GM12878 (cell line): Measurements from ENCODE around the gene PHAF1. TPM values are rescaled to one million over a fixed set of nuclear protein-coding genes. Genes with fewer than 3 reads are reported as not detected.

Source experiments
- ATAC-seq: fragments of 200-7000 bp; cut with Tn5 transposase; 3 replicates; pipeline ENCODE4 v1.9.1; 2020; ENCODE audit warnings: mild to moderate bottlenecking, moderate library complexity
- BruUV-seq: library from RNA; stranded (reverse); fragments of 400-500 nt; replicated peaks from 2 replicates; lab custom pipeline; 2021; lab: Mats Ljungman, UMichigan
- CTCF ChIA-PET: fragments of 300-600 bp; sonication (Branson Sonifier 250); formaldehyde crosslinking; extraction: SDS; loops from one replicate; lab custom pipeline; 2021; ENCODE audit warnings: inconsistent platforms; lab: Yijun Ruan, JAX
- POLR2A ChIA-PET: fragments of 350-600 bp; formaldehyde crosslinking; extraction: SDS; loops from one replicate; lab custom pipeline; 2021; ENCODE audit warnings: inconsistent platforms; lab: Charles Lee
- RAD21 ChIA-PET: fragments of 300-600 bp; sonication (Branson Sonifier 250); formaldehyde crosslinking; loops from one replicate; lab custom pipeline; 2023; ENCODE audit warnings: antibody characterized with exemption; ENCODE audit not compliant: unreplicated experiment; lab: Charles Lee
- SMC1A ChIA-PET: fragments of 300-600 bp; sonication (Branson Sonifier 250); formaldehyde crosslinking; loops from one replicate; lab custom pipeline; 2023; ENCODE audit not compliant: unreplicated experiment, uncharacterized antibody; lab: Charles Lee
- DNase-seq: peaks from one replicate; pipeline ENCODE4 v3.0.0-alpha.2; 2011; ENCODE audit warnings: low read depth, low spot score
- FAIRE-seq: peaks from 3 replicates; lab custom pipeline; 2011; peaks lifted over from hg19 to GRCh38; lab: Jason Lieb, UNC
- H2AFZ ChIP-seq: 2 replicates; pipeline ENCODE4 v1.6.0; 2011; ENCODE audit warnings: low read depth, low read length, control low read depth; ENCODE audit not compliant: control insufficient read depth
- H3K27ac ChIP-seq: 2 replicates; pipeline ENCODE4 v1.5.1; 2011; ENCODE audit warnings: control low read depth; ENCODE audit not compliant: control insufficient read depth, insufficient read depth
- H3K27me3 ChIP-seq, 2 experiments: replicated peaks in 1 of 2; 2 replicates each; pipeline versions ENCODE4 v1.6.0 to v1.6.1; 2011; ENCODE audit warnings: low read length in 1 of 2; ENCODE audit not compliant: control insufficient read depth in 2 of 2, insufficient read depth in 2 of 2
- H3K36me3 ChIP-seq, 2 experiments: 2 replicates each; pipeline ENCODE4 v1.5.1; 2011; ENCODE audit warnings: low read length in 1 of 2; ENCODE audit not compliant: control insufficient read depth in 2 of 2, insufficient read depth in 2 of 2
- H3K4me1 ChIP-seq: 2 replicates; pipeline ENCODE4 v1.6.1; 2011; ENCODE audit warnings: mild to moderate bottlenecking, low read length, moderate library complexity, mixed read lengths; ENCODE audit not compliant: control insufficient read depth, insufficient read depth
- H3K4me2 ChIP-seq: 2 replicates; pipeline ENCODE4 v1.6.0; 2011; ENCODE audit warnings: control low read depth; ENCODE audit not compliant: control insufficient read depth, insufficient read depth
- H3K4me3 ChIP-seq: fragments of 200-600 bp; sonication (generic); 2 replicates; pipeline ENCODE4 v1.5.1; 2016
- H3K79me2 ChIP-seq: 2 replicates; pipeline ENCODE4 v1.6.0; 2011; ENCODE audit warnings: low read length; ENCODE audit not compliant: control insufficient read depth, insufficient read depth
- H3K9ac ChIP-seq: 2 replicates; pipeline ENCODE4 v1.8.0; 2011; ENCODE audit warnings: low read length, control low read depth, mixed read lengths; ENCODE audit not compliant: control insufficient read depth, insufficient read depth
- H3K9me3 ChIP-seq: replicated peaks from 3 replicates; pipeline ENCODE4 v1.5.1; 2011; ENCODE audit warnings: mild to moderate bottlenecking, low read length; ENCODE audit not compliant: control insufficient read depth, insufficient read depth
- H4K20me1 ChIP-seq: 2 replicates; pipeline ENCODE4 v1.6.0; 2011; ENCODE audit not compliant: control insufficient read depth, insufficient read depth
- BMI1 ChIP-seq: fragments of 450-650 bp; IDR thresholded peaks from 2 replicates; pipeline ENCODE4 v1.6.1; 2016; ENCODE audit warnings: mild to moderate bottlenecking, moderate library complexity, borderline replicate concordance
- MTA3 ChIP-seq: IDR thresholded peaks from 2 replicates; pipeline ENCODE4 v1.6.1; 2012; ENCODE audit warnings: low read length, inconsistent platforms, borderline replicate concordance
- TCF12 ChIP-seq: IDR thresholded peaks from 2 replicates; pipeline ENCODE4 v1.6.1; 2011; ENCODE audit warnings: low read depth, mild to moderate bottlenecking, low read length
- TCF3 ChIP-seq: IDR thresholded peaks from 2 replicates; pipeline ENCODE4 v1.6.1; 2012; ENCODE audit warnings: low read depth, mild to moderate bottlenecking, low read length, borderline replicate concordance; ENCODE audit not compliant: insufficient read depth
- WGBS: methylation state at CpG from one replicate; pipeline ENCODE4 v1.1.6; 2016; ENCODE audit warnings: low lambda C conversion rate; ENCODE audit not compliant: insufficient replicate concordance, insufficient coverage; ENCODE audit errors: missing lambda C conversion rate; 5-methylcytosine and 5-hydroxymethylcytosine counted together
- in situ Hi-C: fragments of 300-500 bp; cut with MboI; formaldehyde crosslinking; loops from 9 replicates; pipeline ENCODE4 v1.14.3; 2018; ENCODE audit warnings: mixed read lengths
- intact Hi-C: fragments of 100-400 bp; cut with micrococcal nuclease; formaldehyde crosslinking; loops from one replicate; pipeline ENCODE4 v1.14.2; 2022; ENCODE audit not compliant: unreplicated experiment
- polyA plus RNA-seq, 11 experiments: library from polyadenylated mRNA; depleted of rRNA in 4 of 11; unstranded in 6 of 11; stranded (reverse) in 5 of 11; fragments of >200 nt; fragmentation: Nextera tagmentation in 4 of 11; fragmentation: Illumina TruSeq in 1 of 11; extraction: Ambion mirVana in 4 of 11; extraction: Trizol in 1 of 11; gene quantifications; 1 replicate in 1 of 11; 2 replicates in 10 of 11; pipeline versions ENCODE4 v1.2.1 to v1.2.3, GENCODE V29; 2011 to 2016; ENCODE audit warnings: inconsistent platforms in 2 of 11, missing spikeins in 2 of 11, low read depth in 1 of 11
- total RNA-seq, 4 experiments: library from RNA; depleted of rRNA in 3 of 4; stranded (reverse); fragments of >200 nt in 3 of 4; fragmentation: Illumina TruSeq in 1 of 4; extraction: Trizol in 1 of 4; gene quantifications; 2 replicates each; pipeline versions ENCODE4 v1.2.1 to v1.2.3, GENCODE V29; 2013 to 2021
- TF ChIP-seq, protein P1 (sequence below): fragments of 450-650 bp; IDR thresholded peaks from 2 replicates; pipeline ENCODE4 v1.6.1; 2017; ENCODE audit warnings: mild to moderate bottlenecking, moderate library complexity

PHAF1 gene
- total and polyA plus RNA-seq, 10 of the 15 experiments (the other 5 are each of a cell fraction or from before 2014, with no cell fraction given): 4.5 to 20.9 (median 14.9) TPM

GRCh38 chr16:67173323-67173722 lies 63.6 kb downstream of the PHAF1 start:
- 33% methylated on average over 1 of the region's 1 CpG for WGBS

More at GRCh38 chr16:67173323-67173722, 63.6 kb downstream of the PHAF1 start:
- Histone ChIP-seq H3K27me3 (no peaks in the 10 kb centered on the region), H3K27ac (no peak overlapping the region), H3K4me3 (peak overlapping the region; percentile 55), H3K9ac (peak overlapping the region; percentile 7; the same call in 1 of the 2 replicates), H4K20me1 (no peaks in the 10 kb centered on the region), H3K79me2 (no peaks in the 10 kb centered on the region), H3K36me3 (no peaks in the 10 kb centered on the region), H3K4me1 (peaks cover 42% of the 10 kb centered on the region), H3K9me3 (no peaks in the 10 kb centered on the region), H3K4me2 (peak overlapping the region; percentile 99), H2AFZ (no peak overlapping the region)
- no peak for ATAC-seq
- DNase-seq: no peak
- TF ChIP-seq TCF12: no peak
- no peak for TF ChIP-seq TCF3
- TF ChIP-seq, protein P1, sequence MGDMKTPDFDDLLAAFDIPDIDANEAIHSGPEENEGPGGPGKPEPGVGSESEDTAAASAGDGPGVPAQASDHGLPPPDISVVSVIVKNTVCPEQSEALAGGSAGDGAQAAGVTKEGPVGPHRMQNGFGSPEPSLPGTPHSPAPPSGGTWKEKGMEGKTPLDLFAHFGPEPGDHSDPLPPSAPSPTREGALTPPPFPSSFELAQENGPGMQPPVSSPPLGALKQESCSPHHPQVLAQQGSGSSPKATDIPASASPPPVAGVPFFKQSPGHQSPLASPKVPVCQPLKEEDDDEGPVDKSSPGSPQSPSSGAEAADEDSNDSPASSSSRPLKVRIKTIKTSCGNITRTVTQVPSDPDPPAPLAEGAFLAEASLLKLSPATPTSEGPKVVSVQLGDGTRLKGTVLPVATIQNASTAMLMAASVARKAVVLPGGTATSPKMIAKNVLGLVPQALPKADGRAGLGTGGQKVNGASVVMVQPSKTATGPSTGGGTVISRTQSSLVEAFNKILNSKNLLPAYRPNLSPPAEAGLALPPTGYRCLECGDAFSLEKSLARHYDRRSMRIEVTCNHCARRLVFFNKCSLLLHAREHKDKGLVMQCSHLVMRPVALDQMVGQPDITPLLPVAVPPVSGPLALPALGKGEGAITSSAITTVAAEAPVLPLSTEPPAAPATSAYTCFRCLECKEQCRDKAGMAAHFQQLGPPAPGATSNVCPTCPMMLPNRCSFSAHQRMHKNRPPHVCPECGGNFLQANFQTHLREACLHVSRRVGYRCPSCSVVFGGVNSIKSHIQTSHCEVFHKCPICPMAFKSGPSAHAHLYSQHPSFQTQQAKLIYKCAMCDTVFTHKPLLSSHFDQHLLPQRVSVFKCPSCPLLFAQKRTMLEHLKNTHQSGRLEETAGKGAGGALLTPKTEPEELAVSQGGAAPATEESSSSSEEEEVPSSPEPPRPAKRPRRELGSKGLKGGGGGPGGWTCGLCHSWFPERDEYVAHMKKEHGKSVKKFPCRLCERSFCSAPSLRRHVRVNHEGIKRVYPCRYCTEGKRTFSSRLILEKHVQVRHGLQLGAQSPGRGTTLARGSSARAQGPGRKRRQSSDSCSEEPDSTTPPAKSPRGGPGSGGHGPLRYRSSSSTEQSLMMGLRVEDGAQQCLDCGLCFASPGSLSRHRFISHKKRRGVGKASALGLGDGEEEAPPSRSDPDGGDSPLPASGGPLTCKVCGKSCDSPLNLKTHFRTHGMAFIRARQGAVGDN: no peak
- TF ChIP-seq MTA3: no peak
- no peak for TF ChIP-seq BMI1
- intact Hi-C loops: no loop called here
- FAIRE-seq: no peak
- BruUV-seq: no TSS peak
- ChIA-PET RAD21 (interaction anchor here (0.6 to 2.0 kb wide), 4 partner anchors 12 to 948 kb away, joined by 3 to 7 read pairs (median 3); partner anchors contain the start of gene B3GNT9), SMC1A (interaction anchor here (0.6 to 1.4 kb wide), 5 partner anchors 9 to 146 kb away, joined by 3 to 9 read pairs (median 4); no protein-coding TSS in a partner anchor), CTCF (interaction anchor here (0.8 to 5.3 kb wide), 6 partner anchors 8 to 292 kb away, joined by 3 to 36 read pairs (median 4); partner anchors contain the start of genes FBXL8 and TRADD), POLR2A (interaction anchor here (0.6 to 10.9 kb wide), 5 partner anchors 9 to 252 kb away, joined by 3 to 137 read pairs (median 4); partner anchors contain the start of genes FBXL8, HSF4 and TRADD)
- in situ Hi-C loops: no loop called here
